Measurements from ENCODE around the gene ANTXR2. TPM values are rescaled to one million over a fixed set of nuclear protein-coding genes. Genes with fewer than 3 reads are reported as not detected.

ANTXR2 gene
- total RNA-seq, 6 experiments from 2014 or later: 24.5 to 86.0 (median 33.7) TPM

DNA sequence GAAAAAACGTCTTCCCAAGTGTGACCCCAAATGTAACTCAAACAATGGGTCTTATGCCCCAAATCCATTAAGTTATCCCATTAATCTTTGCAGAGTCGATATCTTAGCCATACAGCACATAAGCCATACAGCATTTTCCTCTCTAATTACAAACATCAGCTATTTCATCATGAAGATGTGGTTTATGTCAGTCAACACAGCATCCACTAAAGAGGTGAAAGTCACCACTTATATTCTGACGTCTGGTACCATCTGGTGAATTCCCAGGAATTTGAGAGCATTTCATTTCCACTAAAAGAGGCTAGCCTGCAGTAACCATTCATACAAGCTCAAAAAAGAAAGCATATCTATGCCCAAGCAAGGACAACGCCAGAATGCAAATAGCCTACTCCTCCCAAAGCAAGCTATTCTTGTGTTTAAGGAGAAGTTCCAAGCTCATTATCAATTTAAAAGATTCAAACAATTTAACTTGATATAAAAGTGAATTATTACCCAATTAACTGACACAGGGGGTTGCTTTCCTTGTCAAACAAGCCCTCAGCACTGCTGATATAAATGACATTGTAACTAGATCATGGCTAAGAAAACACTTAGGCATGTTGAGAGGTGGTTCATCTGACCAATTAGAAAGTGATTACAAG, 203.3 kb downstream of the ANTXR2 start:
- intact Hi-C loops (cut with DNase I): no loop called here
- no peak overlapping the region for H3K4me3 ChIP-seq
- H3K27me3 ChIP-seq: no peaks in the 10 kb centered on the region
- H3K27ac ChIP-seq: no peak overlapping the region
- DNase-seq (no peak), ATAC-seq (no peak)
- no peak for TF ChIP-seq POLR2A (IDR thresholded peaks at IDR 0.05)
- TF ChIP-seq CTCF (IDR thresholded peaks at IDR 0.05): no peak
- no peaks in the 10 kb centered on the region for H3K9me3 ChIP-seq
- no peaks in the 10 kb centered on the region for H3K4me1 ChIP-seq
- no peaks in the 10 kb centered on the region for H3K36me3 ChIP-seq
- 42% methylated on average over 4 of the region's 4 CpGs for WGBS (ENCODE audit: insufficient coverage, low coverage, low lambda C conversion rate, missing lambda C conversion rate)

DNA sequence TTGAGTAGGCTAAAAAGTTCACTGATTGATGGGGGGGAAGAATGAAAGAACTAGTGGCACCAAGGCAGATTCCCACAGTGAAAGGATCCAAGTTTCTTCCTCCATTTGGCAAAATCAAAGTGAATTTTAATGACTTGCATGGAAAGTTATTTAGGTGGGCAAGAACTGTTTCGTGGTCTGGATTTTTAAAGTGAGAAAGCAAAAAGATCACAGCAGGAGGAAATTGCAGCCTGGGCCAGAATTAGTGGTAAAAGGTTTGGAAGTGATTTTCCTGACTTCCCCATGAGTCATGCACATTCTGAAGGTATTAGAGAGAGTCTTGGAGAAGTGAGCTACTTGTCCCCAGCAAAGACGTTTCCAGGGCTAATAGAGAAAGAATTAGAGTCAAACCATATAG, 207.8 kb downstream of the ANTXR2 start:
- DNase-seq: no peak
- intact Hi-C loops (cut with DNase I): no loop called here
- TF ChIP-seq CTCF (IDR thresholded peaks at IDR 0.05) (no peak), POLR2A (IDR thresholded peaks at IDR 0.05) (no peak)
- ATAC-seq: no peak
- no peaks in the 10 kb centered on the region for H3K36me3 ChIP-seq
- WGBS (ENCODE audit: insufficient coverage, low coverage, low lambda C conversion rate, missing lambda C conversion rate): 26% methylated on average over 2 of the region's 2 CpGs
- no peaks in the 10 kb centered on the region for H3K4me1 ChIP-seq
- no peaks in the 10 kb centered on the region for H3K27me3 ChIP-seq
- H3K27ac ChIP-seq: no peak overlapping the region
- no peak overlapping the region for H3K4me3 ChIP-seq
- no peaks in the 10 kb centered on the region for H3K9me3 ChIP-seq

DNA sequence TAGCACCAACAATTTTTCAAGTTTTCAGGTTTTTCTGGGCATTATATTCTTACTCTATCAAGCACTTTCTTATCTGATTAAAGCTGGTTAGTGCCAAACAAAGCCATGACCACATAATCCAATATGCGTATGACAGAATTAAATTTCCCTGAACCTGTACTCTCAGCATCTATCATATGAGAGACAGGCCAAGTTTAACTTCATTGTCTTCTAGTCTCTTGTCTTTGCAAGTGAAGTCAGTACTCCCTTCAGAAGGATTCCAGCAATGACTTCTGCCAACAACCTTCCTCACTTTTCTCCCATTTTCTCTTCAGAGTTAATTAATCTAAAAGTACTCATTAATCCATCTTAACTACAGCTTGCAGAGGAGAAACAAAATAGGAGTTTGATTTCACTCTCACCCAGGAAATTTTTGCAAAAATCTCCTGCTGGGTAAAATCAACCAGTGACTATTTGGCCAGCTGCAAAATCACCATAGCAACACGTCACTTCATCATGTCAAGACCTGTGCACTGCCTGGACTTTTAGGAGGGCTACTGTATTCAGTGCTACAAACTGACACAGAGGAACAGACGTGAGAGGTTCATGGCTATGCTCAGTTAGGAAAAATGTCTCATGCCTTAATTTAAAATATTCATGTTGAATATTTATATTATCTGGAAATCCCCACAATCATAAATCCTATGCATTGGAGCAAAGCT, 208.4 kb downstream of the ANTXR2 start:
- no peaks in the 10 kb centered on the region for H3K4me1 ChIP-seq
- no peak overlapping the region for H3K27ac ChIP-seq
- DNase-seq: no peak
- 45% methylated on average over 3 of the region's 3 CpGs for WGBS (ENCODE audit: insufficient coverage, low coverage, low lambda C conversion rate, missing lambda C conversion rate)
- no peak for ATAC-seq
- H3K4me3 ChIP-seq: no peak overlapping the region
- no peaks in the 10 kb centered on the region for H3K36me3 ChIP-seq
- intact Hi-C loops (cut with DNase I): no loop called here
- no peaks in the 10 kb centered on the region for H3K9me3 ChIP-seq
- H3K27me3 ChIP-seq: no peaks in the 10 kb centered on the region
- TF ChIP-seq CTCF (IDR thresholded peaks at IDR 0.05) (no peak), POLR2A (IDR thresholded peaks at IDR 0.05) (no peak)

DNA sequence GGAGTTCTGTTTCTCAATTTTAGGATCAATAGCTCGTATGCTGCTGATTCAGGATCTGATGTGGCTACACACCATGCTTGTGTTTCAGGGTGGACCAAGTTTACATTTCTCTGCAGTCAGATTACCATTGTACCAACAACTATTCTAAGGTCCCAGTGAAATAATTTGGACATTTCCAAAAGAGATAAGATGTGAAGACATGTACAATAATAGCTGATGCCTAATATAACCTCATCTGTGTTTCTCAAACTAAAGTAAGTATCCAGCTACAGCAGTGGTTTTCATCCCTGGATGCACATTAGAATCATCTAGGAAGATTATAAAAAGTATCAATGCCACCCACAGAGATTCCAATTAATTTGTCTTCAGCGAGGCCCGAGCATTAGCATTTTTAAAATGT, 209.7 kb downstream of the ANTXR2 start:
- Histone ChIP-seq H3K27ac (no peak overlapping the region), H3K4me1 (no peaks in the 10 kb centered on the region), H3K9me3 (no peaks in the 10 kb centered on the region), H3K27me3 (no peaks in the 10 kb centered on the region), H3K4me3 (no peak overlapping the region), H3K36me3 (no peaks in the 10 kb centered on the region)
- TF ChIP-seq POLR2A (IDR thresholded peaks at IDR 0.05) (no peak), CTCF (IDR thresholded peaks at IDR 0.05) (no peak)
- no peak for DNase-seq
- intact Hi-C loops (cut with DNase I): no loop called here
- ATAC-seq: no peak
- WGBS (ENCODE audit: insufficient coverage, low coverage, low lambda C conversion rate, missing lambda C conversion rate): 60% methylated on average over 3 of the region's 3 CpGs

All from right lobe of liver (tissue), 6 donors.